Endothelial cell (in vitro differentiated cells): ENCODE results near the gene OTOP2. TPM values are rescaled to one million over a fixed set of nuclear protein-coding genes. Genes with fewer than 3 reads are reported as not detected.

Source experiments
- DNase-seq: peaks from one replicate; pipeline ENCODE4 v3.0.0; 2021; ENCODE audit warnings: low spot score
- H3K27ac Mint-ChIP-seq: one replicate; pipeline ENCODE4 v1.8.0; 2021; ENCODE audit warnings: mixed read lengths, inconsistent platforms; ENCODE audit not compliant: unreplicated experiment
- H3K27me3 Mint-ChIP-seq: one replicate; pipeline ENCODE4 v1.8.0; 2021; ENCODE audit warnings: mild to moderate bottlenecking, moderate library complexity, mixed read lengths, inconsistent platforms; ENCODE audit not compliant: unreplicated experiment
- H3K36me3 Mint-ChIP-seq: one replicate; pipeline ENCODE4 v1.8.0; 2021; ENCODE audit warnings: mild to moderate bottlenecking, low read depth, mixed read lengths, inconsistent platforms; ENCODE audit not compliant: unreplicated experiment
- H3K4me1 Mint-ChIP-seq: one replicate; pipeline ENCODE4 v1.8.0; 2021; ENCODE audit warnings: mild to moderate bottlenecking, mixed read lengths, inconsistent platforms; ENCODE audit not compliant: unreplicated experiment
- H3K4me3 Mint-ChIP-seq: one replicate; pipeline ENCODE4 v1.8.0; 2021; ENCODE audit warnings: mild to moderate bottlenecking, mixed read lengths, inconsistent platforms; ENCODE audit not compliant: unreplicated experiment
- H3K9me3 Mint-ChIP-seq: one replicate; pipeline ENCODE4 v1.8.0; 2021; ENCODE audit warnings: mixed read lengths, inconsistent platforms; ENCODE audit not compliant: unreplicated experiment
- total RNA-seq: library from RNA; stranded (reverse); fragmentation: NEBNext Ultra II Directional; extraction: Animal tissue kit (Norgen Biotek cat#: 25700); gene quantifications from one replicate; pipeline ENCODE4 v1.2.1, GENCODE V29; 2021; ENCODE audit not compliant: unreplicated experiment
- TF ChIP-seq, protein P1 (sequence below): fragments of 200-600 bp; sonication (generic); IDR thresholded peaks from one replicate; pipeline ENCODE4 v1.5.0; 2021; ENCODE audit warnings: antibody characterized with exemption; ENCODE audit not compliant: unreplicated experiment

OTOP2 gene
- total RNA-seq, 1 donor from 2014 or later = not detected

GRCh38 chr17:74956093-74956492 is 32.0 kb downstream of the OTOP2 start:
- DNase-seq = no peak
- Mint-ChIP-seq H3K4me3 (no peak overlapping the region), H3K27me3 (peaks cover 14% of the 10 kb centered on the region), H3K4me1 (no peaks in the 10 kb centered on the region), H3K27ac (no peak overlapping the region), H3K36me3 (peaks cover 25% of the 10 kb centered on the region), H3K9me3 (no peaks in the 10 kb centered on the region)
- TF ChIP-seq, protein P1, sequence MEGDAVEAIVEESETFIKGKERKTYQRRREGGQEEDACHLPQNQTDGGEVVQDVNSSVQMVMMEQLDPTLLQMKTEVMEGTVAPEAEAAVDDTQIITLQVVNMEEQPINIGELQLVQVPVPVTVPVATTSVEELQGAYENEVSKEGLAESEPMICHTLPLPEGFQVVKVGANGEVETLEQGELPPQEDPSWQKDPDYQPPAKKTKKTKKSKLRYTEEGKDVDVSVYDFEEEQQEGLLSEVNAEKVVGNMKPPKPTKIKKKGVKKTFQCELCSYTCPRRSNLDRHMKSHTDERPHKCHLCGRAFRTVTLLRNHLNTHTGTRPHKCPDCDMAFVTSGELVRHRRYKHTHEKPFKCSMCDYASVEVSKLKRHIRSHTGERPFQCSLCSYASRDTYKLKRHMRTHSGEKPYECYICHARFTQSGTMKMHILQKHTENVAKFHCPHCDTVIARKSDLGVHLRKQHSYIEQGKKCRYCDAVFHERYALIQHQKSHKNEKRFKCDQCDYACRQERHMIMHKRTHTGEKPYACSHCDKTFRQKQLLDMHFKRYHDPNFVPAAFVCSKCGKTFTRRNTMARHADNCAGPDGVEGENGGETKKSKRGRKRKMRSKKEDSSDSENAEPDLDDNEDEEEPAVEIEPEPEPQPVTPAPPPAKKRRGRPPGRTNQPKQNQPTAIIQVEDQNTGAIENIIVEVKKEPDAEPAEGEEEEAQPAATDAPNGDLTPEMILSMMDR = no peak

DNA sequence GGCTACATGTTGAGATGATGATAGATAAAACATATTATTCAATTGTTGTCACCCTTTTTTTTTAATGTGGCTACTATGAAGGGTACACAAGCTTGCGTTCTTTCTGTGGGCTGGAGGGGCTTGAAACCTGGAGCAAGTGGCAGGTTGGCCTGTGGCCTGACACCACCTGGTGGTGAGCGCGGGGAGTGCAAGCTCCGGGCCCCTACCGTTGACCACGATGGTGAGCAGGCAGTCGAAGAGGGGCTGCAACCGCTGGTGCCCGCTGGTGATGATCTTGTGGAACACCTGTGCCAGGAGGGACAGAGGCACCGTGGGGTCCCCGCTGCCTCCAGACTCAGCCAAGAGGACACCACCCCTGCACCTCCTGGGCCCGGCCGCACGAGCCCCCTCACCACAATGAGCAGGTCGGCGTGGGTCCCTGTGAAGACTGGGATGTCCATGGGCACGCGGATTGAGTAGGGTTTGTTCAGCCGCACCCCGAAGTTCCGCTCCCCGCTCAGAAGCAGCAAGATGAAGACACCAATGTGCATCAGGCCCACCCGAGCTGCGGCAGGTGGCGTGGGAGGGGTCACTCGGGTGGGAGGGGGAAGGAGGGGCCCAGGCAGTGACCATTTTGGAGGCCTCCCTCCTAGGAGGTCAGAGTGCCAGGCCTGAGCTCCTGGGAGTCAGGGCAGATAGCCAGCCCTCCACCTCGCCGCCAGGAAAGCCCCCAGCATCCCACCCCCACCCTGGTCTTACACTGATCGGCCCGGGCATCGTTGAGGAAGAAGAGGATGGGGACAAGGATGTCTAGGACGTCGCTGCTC is 34.1 kb downstream of the OTOP2 start:
- TF ChIP-seq, protein P1 = peak; percentile 98
- no peaks in the 10 kb centered on the region for H3K9me3 Mint-ChIP-seq
- peaks cover 25% of the 10 kb centered on the region for H3K36me3 Mint-ChIP-seq
- H3K4me3 Mint-ChIP-seq = no peak overlapping the region
- no peaks in the 10 kb centered on the region for H3K4me1 Mint-ChIP-seq
- DNase-seq = peak; percentile 95
- H3K27ac Mint-ChIP-seq = no peak overlapping the region
- H3K27me3 Mint-ChIP-seq = peaks cover 14% of the 10 kb centered on the region

DNA sequence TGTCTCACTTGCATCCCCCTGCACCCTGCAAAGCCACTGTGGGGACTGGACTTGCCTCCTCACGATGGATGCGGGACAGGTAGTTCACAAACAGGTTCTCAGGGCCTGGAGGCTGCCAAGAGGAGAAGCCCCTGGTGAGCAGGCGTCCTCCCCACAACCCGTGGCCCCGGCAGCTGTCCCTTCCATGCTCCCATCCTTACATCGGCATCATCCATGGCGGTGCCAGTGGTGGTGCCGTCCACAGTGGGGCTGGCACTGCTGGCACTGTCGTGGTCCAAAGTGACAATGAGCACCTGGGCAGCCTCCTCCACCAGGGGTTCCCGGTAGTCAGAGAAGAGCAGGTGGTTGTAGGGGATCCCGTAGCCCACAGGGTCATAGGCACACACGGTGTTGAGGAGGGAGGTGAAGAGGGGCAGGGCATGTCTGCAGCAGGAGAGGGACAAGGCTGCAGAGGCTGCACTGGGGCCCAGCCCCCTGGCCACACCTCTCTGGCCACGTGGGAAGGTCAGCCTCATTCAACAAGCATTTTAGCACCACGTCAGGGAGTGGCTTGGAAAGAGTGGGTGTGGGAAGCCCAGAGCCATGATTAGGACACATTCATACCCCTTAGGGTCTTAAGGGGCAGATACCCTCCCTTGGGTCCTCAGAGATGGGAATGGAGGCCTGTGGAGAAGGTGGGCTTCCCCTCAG is 35.9 kb downstream of the OTOP2 start:
- Mint-ChIP-seq H3K36me3 (peaks cover 17% of the 10 kb centered on the region), H3K27ac (no peak overlapping the region)

GRCh38 chr17:74960570-74961342 is 36.7 kb downstream of the OTOP2 start:
- DNase-seq = peak; percentile 61
- Mint-ChIP-seq H3K36me3 (peaks cover 21% of the 10 kb centered on the region), H3K27ac (no peak overlapping the region), H3K4me1 (peaks cover 6% of the 10 kb centered on the region), H3K9me3 (no peaks in the 10 kb centered on the region), H3K4me3 (no peak overlapping the region), H3K27me3 (peaks cover 14% of the 10 kb centered on the region)
- TF ChIP-seq, protein P1 = peak; percentile 44

More for the DNA sequence above, 35.9 kb downstream of the OTOP2 start:
- no peaks in the 10 kb centered on the region for H3K9me3 Mint-ChIP-seq
- H3K4me3 Mint-ChIP-seq = no peak overlapping the region
- TF ChIP-seq, protein P1 = no peak
- peaks cover under 1% of the 10 kb centered on the region for H3K4me1 Mint-ChIP-seq
- peaks cover 12% of the 10 kb centered on the region for H3K27me3 Mint-ChIP-seq
- DNase-seq = no peak
